ENCODE measurements around the gene TBC1D1. TPM values are rescaled to one million over a fixed set of nuclear protein-coding genes. Genes with fewer than 3 reads are reported as not detected.
A peak's percentile ranks its signal among the peaks of the same experiment; 100 is the strongest.
"Not testable (repeated sequence)": the region's sequence is repeated elsewhere in the genome, so short reads cannot be mapped to it uniquely, and the experiment has no call there.

The TBC1D1 gene
- total RNA-seq, 1 donor from 2014 or later = 129 TPM

DNA sequence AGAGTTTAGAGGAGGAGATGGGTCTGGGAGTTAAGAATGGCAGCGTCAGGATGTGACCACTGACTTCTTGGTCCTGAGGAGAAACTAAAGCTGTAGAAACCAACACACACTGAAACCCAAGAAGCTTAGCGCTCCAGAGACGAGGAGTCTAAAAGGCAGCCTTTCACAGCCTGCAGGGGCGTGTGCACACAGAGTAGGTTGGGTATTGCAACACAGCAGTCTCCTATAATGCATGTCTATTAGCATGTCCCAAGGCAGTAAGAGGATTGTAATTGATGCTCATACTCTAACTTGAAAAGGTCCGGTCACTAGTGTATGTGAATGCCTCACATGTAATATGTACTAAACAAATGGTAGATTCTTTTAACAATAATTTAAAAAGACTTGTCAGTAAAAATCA, 126.7 kb downstream of the TBC1D1 start:
- Histone ChIP-seq H3K9me3 (replicated peaks) (no peaks in the 10 kb centered on the region), H3K27me3 (ENCODE audit: low read depth) (no peaks in the 10 kb centered on the region), H3K4me3 (no peak overlapping the region), H3K27ac (replicated peaks) (no peak overlapping the region), H3K4me1 (peaks cover 37% of the 10 kb centered on the region), H3K36me3 (peaks cover 41% of the 10 kb centered on the region)
- DNase-seq = no peak
- intact Hi-C loops (cut with micrococcal nuclease) = no loop called here
- TF ChIP-seq, protein P1, sequence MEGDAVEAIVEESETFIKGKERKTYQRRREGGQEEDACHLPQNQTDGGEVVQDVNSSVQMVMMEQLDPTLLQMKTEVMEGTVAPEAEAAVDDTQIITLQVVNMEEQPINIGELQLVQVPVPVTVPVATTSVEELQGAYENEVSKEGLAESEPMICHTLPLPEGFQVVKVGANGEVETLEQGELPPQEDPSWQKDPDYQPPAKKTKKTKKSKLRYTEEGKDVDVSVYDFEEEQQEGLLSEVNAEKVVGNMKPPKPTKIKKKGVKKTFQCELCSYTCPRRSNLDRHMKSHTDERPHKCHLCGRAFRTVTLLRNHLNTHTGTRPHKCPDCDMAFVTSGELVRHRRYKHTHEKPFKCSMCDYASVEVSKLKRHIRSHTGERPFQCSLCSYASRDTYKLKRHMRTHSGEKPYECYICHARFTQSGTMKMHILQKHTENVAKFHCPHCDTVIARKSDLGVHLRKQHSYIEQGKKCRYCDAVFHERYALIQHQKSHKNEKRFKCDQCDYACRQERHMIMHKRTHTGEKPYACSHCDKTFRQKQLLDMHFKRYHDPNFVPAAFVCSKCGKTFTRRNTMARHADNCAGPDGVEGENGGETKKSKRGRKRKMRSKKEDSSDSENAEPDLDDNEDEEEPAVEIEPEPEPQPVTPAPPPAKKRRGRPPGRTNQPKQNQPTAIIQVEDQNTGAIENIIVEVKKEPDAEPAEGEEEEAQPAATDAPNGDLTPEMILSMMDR (IDR thresholded peaks at IDR 0.05; ENCODE audit: borderline replicate concordance) = no peak

DNA sequence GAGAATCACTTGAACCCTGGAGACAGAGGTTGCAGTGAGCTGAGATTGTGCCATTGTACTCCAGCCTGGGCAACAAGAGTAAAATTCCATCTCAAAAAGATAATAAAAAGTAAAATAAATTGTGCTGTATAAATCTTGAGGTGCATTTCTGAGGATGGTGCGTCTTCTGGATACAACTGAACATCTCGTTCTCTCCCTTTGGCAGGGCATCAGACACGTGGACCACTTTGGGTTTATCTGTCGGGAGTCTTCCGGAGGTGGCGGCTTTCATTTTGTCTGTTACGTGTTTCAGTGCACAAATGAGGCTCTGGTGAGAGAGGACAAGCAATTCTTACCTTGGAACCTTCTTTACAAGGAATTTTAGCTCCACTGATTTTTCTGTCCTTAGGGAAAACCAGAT, 129.5 kb downstream of the TBC1D1 start:
- H3K27ac ChIP-seq (replicated peaks) = no peak overlapping the region
- intact Hi-C loops (cut with micrococcal nuclease) = no loop called here

DNA sequence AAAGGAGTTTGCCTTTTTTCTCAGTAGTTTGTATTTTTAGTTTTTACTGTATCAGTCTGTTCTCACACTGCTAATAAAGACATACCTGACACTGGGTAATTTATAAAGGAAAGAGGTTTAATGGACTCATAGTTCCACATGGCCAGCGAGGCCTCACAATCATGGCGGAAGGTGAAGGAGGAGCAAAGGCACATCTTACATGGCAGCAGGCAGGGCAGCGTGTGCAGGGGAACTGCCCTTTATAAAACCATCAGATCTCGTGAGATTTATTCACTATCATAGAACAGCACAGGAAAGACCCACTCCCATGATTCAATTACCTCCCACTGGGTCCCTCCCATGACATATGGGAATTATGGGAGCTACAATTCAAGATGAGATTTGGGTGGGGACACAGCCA, 130.1 kb downstream of the TBC1D1 start:
- H3K27me3 ChIP-seq (ENCODE audit: low read depth); DNase-seq; H3K9me3 ChIP-seq (replicated peaks); intact Hi-C loops (cut with micrococcal nuclease); H3K27ac ChIP-seq (replicated peaks); H3K4me3 ChIP-seq: not testable (repeated sequence)
- H3K36me3 ChIP-seq = peaks cover 39% of the 10 kb centered on the region
- peaks cover 37% of the 10 kb centered on the region for H3K4me1 ChIP-seq

More for the DNA sequence above, 129.5 kb downstream of the TBC1D1 start:
- peaks cover 37% of the 10 kb centered on the region for H3K4me1 ChIP-seq
- no peaks in the 10 kb centered on the region for H3K27me3 ChIP-seq (ENCODE audit: low read depth)
- H3K36me3 ChIP-seq = peaks cover 39% of the 10 kb centered on the region
- no peaks in the 10 kb centered on the region for H3K9me3 ChIP-seq (replicated peaks)
- DNase-seq = no peak
- no peak overlapping the region for H3K4me3 ChIP-seq
- TF ChIP-seq, protein P1 (IDR thresholded peaks at IDR 0.05; ENCODE audit: borderline replicate concordance) = no peak

DNA sequence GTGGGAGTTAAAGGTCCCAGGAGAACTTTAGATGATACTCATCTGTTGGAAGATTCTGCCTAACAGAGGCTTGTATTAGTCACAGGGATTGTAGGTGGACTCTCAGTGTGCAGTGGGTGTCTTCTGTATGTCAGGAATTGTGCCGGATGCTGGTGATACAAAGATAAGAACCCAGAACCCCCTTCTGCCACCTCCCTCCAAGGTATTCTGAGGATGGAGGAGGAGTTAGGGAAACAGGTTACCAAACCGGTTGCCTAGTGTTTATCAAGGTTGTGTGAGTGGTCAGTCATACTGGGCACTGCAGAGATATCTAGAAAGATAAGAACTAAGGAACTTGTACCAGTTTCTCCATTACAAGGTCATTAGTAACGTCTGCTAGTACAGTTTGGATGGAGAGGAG, 130.9 kb downstream of the TBC1D1 start:
- DNase-seq = no peak
- intact Hi-C loops (cut with micrococcal nuclease) = no loop called here
- Histone ChIP-seq H3K4me1 (peaks cover 32% of the 10 kb centered on the region), H3K9me3 (replicated peaks) (no peaks in the 10 kb centered on the region), H3K27ac (replicated peaks) (no peak overlapping the region), H3K36me3 (peaks cover 39% of the 10 kb centered on the region), H3K4me3 (no peak overlapping the region), H3K27me3 (ENCODE audit: low read depth) (no peaks in the 10 kb centered on the region)
- TF ChIP-seq, protein P1 (IDR thresholded peaks at IDR 0.05; ENCODE audit: borderline replicate concordance) = no peak

DNA sequence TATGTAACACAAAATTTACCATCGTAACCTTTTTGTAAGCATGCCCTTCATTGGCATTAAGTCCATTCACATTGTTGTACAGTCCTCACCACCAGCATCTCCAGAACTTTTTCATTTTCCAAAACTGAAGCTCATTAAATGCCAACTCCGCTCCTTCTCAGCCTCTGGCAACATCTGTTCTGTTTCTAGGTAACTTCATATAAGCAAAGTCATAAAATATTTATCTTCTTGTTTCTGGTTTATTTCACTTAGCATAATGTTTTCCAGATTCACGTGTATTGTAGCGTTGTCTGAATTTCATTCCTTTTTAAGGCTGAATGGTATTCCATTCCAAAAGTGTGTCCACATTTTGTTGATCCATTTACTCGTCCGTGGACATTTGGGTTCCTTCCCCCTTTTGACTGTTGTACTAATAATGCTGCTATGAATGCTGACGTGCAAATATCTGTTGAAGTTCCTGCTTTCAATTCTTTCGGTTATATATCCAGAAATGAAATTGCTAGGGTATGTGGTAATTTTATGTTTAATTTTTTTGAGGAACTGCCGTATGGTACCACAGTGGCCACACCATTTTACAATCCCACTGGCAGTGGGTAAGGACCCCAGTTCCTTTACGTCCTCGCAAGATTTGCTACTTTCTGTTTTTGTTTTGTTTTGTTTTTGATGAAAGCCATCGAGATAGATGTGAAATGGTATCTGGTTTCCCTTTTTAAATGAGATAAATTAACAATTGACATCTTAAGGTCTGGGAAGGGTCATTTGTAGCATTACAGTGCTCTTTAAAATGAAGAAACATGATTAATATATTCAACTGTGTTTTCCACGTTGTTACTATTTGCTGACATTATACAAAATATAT, 132.7 kb downstream of the TBC1D1 start:
- no peak for DNase-seq
- intact Hi-C loops (cut with micrococcal nuclease) = no loop called here
- peak overlapping the region; percentile 14 for H3K27ac ChIP-seq (replicated peaks)
- peaks cover 31% of the 10 kb centered on the region for H3K4me1 ChIP-seq
- H3K36me3 ChIP-seq = peaks cover 51% of the 10 kb centered on the region
- no peaks in the 10 kb centered on the region for H3K27me3 ChIP-seq (ENCODE audit: low read depth)
- TF ChIP-seq, protein P1 (IDR thresholded peaks at IDR 0.05; ENCODE audit: borderline replicate concordance) = no peak
- no peak overlapping the region for H3K4me3 ChIP-seq
- no peaks in the 10 kb centered on the region for H3K9me3 ChIP-seq (replicated peaks)

DNA sequence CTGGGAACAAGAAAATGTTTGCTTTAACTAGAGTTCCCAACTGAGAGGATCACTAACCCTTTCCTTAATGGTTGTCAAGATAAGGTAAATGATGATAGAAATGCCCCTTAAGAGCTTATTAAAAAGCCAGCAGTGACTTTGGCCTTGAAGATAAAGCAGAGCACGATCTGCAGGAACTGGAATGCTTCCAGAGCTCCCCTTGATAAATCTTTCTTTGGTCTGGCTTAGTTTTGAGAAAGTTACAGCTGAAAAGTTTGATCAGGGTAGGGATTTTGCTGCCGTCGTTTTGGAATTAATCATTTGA, 133.3 kb downstream of the TBC1D1 start:
- no peak overlapping the region for H3K4me3 ChIP-seq
- H3K4me1 ChIP-seq = peaks cover 31% of the 10 kb centered on the region
- H3K36me3 ChIP-seq = peaks cover 56% of the 10 kb centered on the region
- no peaks in the 10 kb centered on the region for H3K27me3 ChIP-seq (ENCODE audit: low read depth)
- no peaks in the 10 kb centered on the region for H3K9me3 ChIP-seq (replicated peaks)
- no peak for DNase-seq
- TF ChIP-seq, protein P1 (IDR thresholded peaks at IDR 0.05; ENCODE audit: borderline replicate concordance) = no peak
- intact Hi-C loops (cut with micrococcal nuclease) = no loop called here
- H3K27ac ChIP-seq (replicated peaks) = peak overlapping the region; percentile 14
